ENCODE measurements around the gene ICOS. TPM values are rescaled to one million over a fixed set of nuclear protein-coding genes. Genes with fewer than 3 reads are reported as not detected.

The ICOS gene
- total RNA-seq, 4 donors from 2014 or later = 0.14 to 0.59 (median 0.26) TPM; not detected in 1

DNA sequence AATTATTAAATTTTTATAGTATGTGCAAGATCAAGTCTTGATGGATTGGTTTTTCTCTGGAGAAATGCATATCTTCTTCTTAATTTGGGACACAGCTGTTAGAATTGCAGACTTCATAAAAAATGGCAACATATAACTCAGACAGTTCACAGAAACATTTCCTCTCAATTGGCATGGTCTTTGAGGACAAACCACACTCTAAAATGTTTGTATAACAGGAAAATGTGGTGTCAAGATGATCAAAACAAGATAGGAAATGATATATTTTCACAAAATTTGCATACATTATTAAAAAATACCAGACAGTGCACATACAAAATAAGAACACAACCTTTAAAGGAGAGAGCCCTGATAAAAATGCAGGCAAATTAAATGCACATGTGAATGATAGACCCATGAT is 63.9 kb downstream of the ICOS start:
- Histone ChIP-seq H3K27me3 (no peaks in the 10 kb centered on the region), H3K4me3 (no peak overlapping the region), H3K4me1 (no peaks in the 10 kb centered on the region), H3K36me3 (no peaks in the 10 kb centered on the region), H3K9me3 (no peaks in the 10 kb centered on the region), H3K27ac (no peak overlapping the region)
- intact Hi-C loops (cut with DNase I; ENCODE audit: low total_unique reads) = no loop called here
- no peak for TF ChIP-seq CTCF (IDR thresholded peaks at IDR 0.05)
- no peak for TF ChIP-seq POLR2A (IDR thresholded peaks at IDR 0.05)
- DNase-seq = no peak

DNA sequence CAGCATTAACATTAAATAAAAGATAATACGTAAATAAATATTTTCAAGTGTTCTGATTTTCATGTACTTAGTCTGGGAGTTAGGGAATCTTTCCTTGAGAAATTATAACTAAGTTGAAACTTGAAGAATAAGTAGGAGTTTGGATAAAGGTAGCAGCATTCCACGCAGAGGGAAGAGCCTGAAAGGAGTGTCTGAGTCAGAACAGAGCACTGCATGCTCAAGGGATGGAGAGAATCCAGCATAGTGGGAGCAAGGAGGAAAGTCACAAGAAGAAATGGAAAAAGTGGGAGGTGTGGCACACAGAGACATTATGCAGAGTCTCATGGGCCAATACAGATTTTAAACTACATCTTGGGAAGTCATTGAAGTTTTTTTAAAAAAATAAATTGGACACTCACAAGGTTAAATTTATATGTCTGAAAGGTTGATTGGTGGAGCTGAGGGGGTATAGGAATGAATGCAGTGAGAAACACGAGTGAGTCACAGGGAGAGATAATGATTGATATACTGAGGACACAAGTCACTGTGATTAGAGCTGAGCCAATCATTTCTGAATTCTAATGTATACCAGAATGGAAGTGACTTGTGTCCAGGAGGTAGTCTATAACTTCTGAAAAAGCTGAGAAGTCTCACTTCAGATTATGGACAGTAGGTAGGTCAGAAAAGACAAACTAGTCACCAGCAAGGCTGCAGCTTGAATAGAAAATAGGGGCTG is 66.9 kb downstream of the ICOS start:
- no peaks in the 10 kb centered on the region for H3K9me3 ChIP-seq
- H3K27ac ChIP-seq = no peak overlapping the region
- no peaks in the 10 kb centered on the region for H3K4me1 ChIP-seq
- H3K36me3 ChIP-seq = no peaks in the 10 kb centered on the region
- H3K27me3 ChIP-seq = no peaks in the 10 kb centered on the region
- no peak for DNase-seq
- no peak overlapping the region for H3K4me3 ChIP-seq
- intact Hi-C loops (cut with DNase I; ENCODE audit: low total_unique reads) = no loop called here
- TF ChIP-seq CTCF (IDR thresholded peaks at IDR 0.05) (no peak), POLR2A (IDR thresholded peaks at IDR 0.05) (no peak)

DNA sequence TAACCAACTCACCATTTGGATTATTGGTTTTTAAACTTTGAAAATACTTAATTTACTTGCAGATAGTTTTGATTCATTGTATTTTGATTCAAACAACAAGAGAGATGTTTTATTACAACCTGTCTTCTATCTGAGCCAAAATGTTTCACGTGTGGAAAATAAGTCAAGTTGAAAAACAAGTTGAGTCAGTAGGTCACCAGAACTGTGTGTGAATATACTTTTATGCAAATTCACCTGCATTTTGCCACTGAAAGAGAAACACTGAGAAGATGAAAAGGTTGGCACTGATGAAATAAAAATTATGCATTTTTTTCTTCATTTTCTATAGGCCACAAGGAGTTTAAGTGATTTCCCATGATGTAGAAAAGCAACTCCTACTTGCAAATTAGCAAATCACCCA is 68.3 kb downstream of the ICOS start:
- Histone ChIP-seq H3K4me1 (no peaks in the 10 kb centered on the region), H3K9me3 (no peaks in the 10 kb centered on the region), H3K4me3 (no peak overlapping the region), H3K27ac (no peak overlapping the region), H3K27me3 (no peaks in the 10 kb centered on the region), H3K36me3 (no peaks in the 10 kb centered on the region)
- no peak for DNase-seq
- TF ChIP-seq CTCF (IDR thresholded peaks at IDR 0.05) = no peak
- no peak for TF ChIP-seq POLR2A (IDR thresholded peaks at IDR 0.05)
- intact Hi-C loops (cut with DNase I; ENCODE audit: low total_unique reads) = no loop called here

- H3K4me1 ChIP-seq = no peaks in the 10 kb centered on the region
- H3K9me3 ChIP-seq = no peaks in the 10 kb centered on the region
- TF ChIP-seq POLR2A (IDR thresholded peaks at IDR 0.05) (no peak), CTCF (IDR thresholded peaks at IDR 0.05) (no peak)
- H3K4me3 ChIP-seq = no peak overlapping the region
- no peaks in the 10 kb centered on the region for H3K27me3 ChIP-seq
- DNase-seq = no peak
- H3K36me3 ChIP-seq = no peaks in the 10 kb centered on the region
- H3K27ac ChIP-seq = no peak overlapping the region
- intact Hi-C loops (cut with DNase I; ENCODE audit: low total_unique reads) = no loop called here
Measured at GRCh38 chr2:204005940-204006721, 69.6 kb downstream of the ICOS start.

GRCh38 chr2:204008352-204008751 is 71.8 kb downstream of the ICOS start:
- intact Hi-C loops (cut with DNase I; ENCODE audit: low total_unique reads) = no loop called here
- no peak overlapping the region for H3K27ac ChIP-seq

More at GRCh38 chr2:204008352-204008751, 71.8 kb downstream of the ICOS start:
- DNase-seq = no peak
- TF ChIP-seq CTCF (IDR thresholded peaks at IDR 0.05) = no peak
- TF ChIP-seq POLR2A (IDR thresholded peaks at IDR 0.05) = no peak
- Histone ChIP-seq H3K36me3 (no peaks in the 10 kb centered on the region), H3K4me1 (no peaks in the 10 kb centered on the region), H3K27me3 (no peaks in the 10 kb centered on the region), H3K9me3 (no peaks in the 10 kb centered on the region), H3K4me3 (no peak overlapping the region)

Measured in uterus (tissue), 4 donors.